OCI-LY1 (cell line): ENCODE results near the gene EMP3.

Experiments
- H2AFZ ChIP-seq: fragments of 200-600 bp; sonication (generic), shearing (Covaris generic); 2 replicates; pipeline ENCODE4 v1.6.0; 2014; ENCODE audit warnings: antibody characterized with exemption, mild to moderate bottlenecking, low read length
- H3F3A ChIP-seq: fragments of 200-600 bp; sonication (generic), shearing (Covaris generic); 2 replicates; pipeline ENCODE4 v1.6.0; 2014; ENCODE audit warnings: mild to moderate bottlenecking, antibody characterized with exemption, low read length, moderate library complexity; ENCODE audit not compliant: insufficient read depth
- H3K27ac ChIP-seq: fragments of 200-600 bp; sonication (generic); 2 replicates; pipeline ENCODE4 v1.5.1; 2014; ENCODE audit warnings: low read length, mixed run types, mild to moderate bottlenecking, low read depth; ENCODE audit not compliant: poor library complexity, severe bottlenecking
- H3K27me3 ChIP-seq: fragments of 200-600 bp; sonication (generic); 2 replicates; pipeline ENCODE4 v1.6.0; 2014; ENCODE audit warnings: antibody characterized with exemption, mild to moderate bottlenecking, low read length, moderate library complexity; ENCODE audit not compliant: insufficient read depth
- H3K36me3 ChIP-seq: fragments of 200-600 bp; sonication (generic); 2 replicates; pipeline ENCODE4 v1.6.1; 2014; ENCODE audit warnings: mild to moderate bottlenecking, antibody characterized with exemption, low read length, moderate library complexity, mixed read lengths; ENCODE audit not compliant: insufficient read depth
- H3K4me1 ChIP-seq: fragments of 200-600 bp; sonication (generic); 2 replicates; pipeline ENCODE4 v1.5.1; 2014; ENCODE audit warnings: mild to moderate bottlenecking, low read length, moderate library complexity; ENCODE audit not compliant: insufficient read depth, severe bottlenecking
- H3K4me2 ChIP-seq: fragments of 200-600 bp; sonication (generic), shearing (Covaris generic); 2 replicates; pipeline ENCODE4 v1.6.1; 2014; ENCODE audit warnings: low read length
- H3K4me3 ChIP-seq: fragments of 200-600 bp; sonication (generic); 2 replicates; pipeline ENCODE4 v1.5.1; 2014; ENCODE audit warnings: low read length, low read depth, mild to moderate bottlenecking, mixed read lengths; ENCODE audit not compliant: poor library complexity, severe bottlenecking
- H3K79me2 ChIP-seq: fragments of 200-600 bp; shearing (Covaris generic); 2 replicates; pipeline ENCODE4 v1.6.1; 2016; ENCODE audit warnings: mixed run types, low read length, mixed read lengths; ENCODE audit not compliant: insufficient read depth
- H3K9ac ChIP-seq: fragments of 200-600 bp; sonication (generic), shearing (Covaris generic); 2 replicates; pipeline ENCODE4 v1.6.1; 2014; ENCODE audit warnings: mild to moderate bottlenecking, low read length, mixed read lengths
- H3K9me2 ChIP-seq: fragments of 200-600 bp; sonication (generic), shearing (Covaris generic); 2 replicates; pipeline ENCODE4 v1.6.1; 2014; ENCODE audit warnings: low read depth, mild to moderate bottlenecking, low read length, mixed read lengths
- H3K9me3 ChIP-seq: fragments of 200-600 bp; shearing (Covaris generic); 2 replicates; pipeline ENCODE4 v1.6.1; 2014; ENCODE audit warnings: low read length, mixed read lengths
- H4K20me1 ChIP-seq: fragments of 200-600 bp; sonication (generic), shearing (Covaris generic); 2 replicates; pipeline ENCODE4 v1.6.0; 2016; ENCODE audit warnings: mild to moderate bottlenecking, low read length; ENCODE audit not compliant: insufficient read depth
- CTCF ChIP-seq: fragments of 200-600 bp; sonication (generic), shearing (Covaris generic); IDR thresholded peaks from 2 replicates; pipeline ENCODE4 v1.5.1; 2017; ENCODE audit warnings: mild to moderate bottlenecking, antibody characterized with exemption, low read length, moderate library complexity, mixed read lengths
- EZH2 ChIP-seq: fragments of 200-600 bp; sonication (generic), shearing (Covaris generic); IDR thresholded peaks from 2 replicates; pipeline ENCODE4 v1.8.0; 2017; ENCODE audit warnings: borderline replicate concordance, mixed run types, mild to moderate bottlenecking, antibody characterized with exemption, low read length, moderate library complexity, mixed read lengths

EMP3 gene, protein sequence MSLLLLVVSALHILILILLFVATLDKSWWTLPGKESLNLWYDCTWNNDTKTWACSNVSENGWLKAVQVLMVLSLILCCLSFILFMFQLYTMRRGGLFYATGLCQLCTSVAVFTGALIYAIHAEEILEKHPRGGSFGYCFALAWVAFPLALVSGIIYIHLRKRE

GRCh38 chr19:48325265-48325910 lies at the start of gene EMP3:
Gene EMP3 (plus strand): TSS chr19:48325552. CDS start chr19:48326845, 1,293 bp downstream.
- Histone ChIP-seq H2AFZ (no peak within 1 kb of the TSS), H3K36me3 (no peaks in the 10 kb centered on the region), H4K20me1 (no peaks in the 10 kb centered on the region), H3K9ac (peak within 1 kb of the TSS; percentile 59), H3K79me2 (no peaks in the 10 kb centered on the region), H3K4me3 (peak within 1 kb of the TSS; percentile 59), H3K27me3 (no peaks in the 10 kb centered on the region), H3K4me2 (peak within 1 kb of the TSS; percentile 59), H3K4me1 (peaks cover 48% of the 10 kb centered on the region), H3K27ac (peak within 1 kb of the TSS; percentile 37), H3F3A (no peaks in the 10 kb centered on the region), H3K9me2 (no peaks in the 10 kb centered on the region), H3K9me3 (no peaks in the 10 kb centered on the region)
- no peak for TF ChIP-seq EZH2
- TF ChIP-seq CTCF, result no peak

DNA sequence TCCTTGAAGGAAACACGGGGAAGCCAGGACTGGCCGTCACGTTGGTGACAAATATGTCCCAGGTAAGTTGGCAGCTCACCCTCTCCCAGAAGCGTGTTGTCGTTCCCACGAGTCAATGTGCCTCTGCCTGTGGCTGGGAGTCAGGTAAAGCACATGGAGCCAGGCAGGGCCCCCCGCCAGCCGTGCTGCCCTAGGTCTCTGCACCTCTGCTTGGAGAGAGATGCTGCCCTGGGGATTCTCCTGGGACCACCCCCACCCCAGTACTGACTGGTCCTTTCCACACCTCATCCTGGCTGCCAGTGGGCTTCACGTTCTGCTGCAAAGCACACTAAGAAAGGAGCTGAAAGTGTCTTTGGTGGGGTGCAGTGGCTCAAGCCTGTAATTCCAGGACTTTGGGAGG lies 45.6 kb upstream of the EMP3 start:
- no peak overlapping the region for H3K4me2 ChIP-seq
- H4K20me1 ChIP-seq, result no peaks in the 10 kb centered on the region
- H3K27ac ChIP-seq, result no peak overlapping the region
- H3K4me1 ChIP-seq, result no peaks in the 10 kb centered on the region
- no peak overlapping the region for H3K9ac ChIP-seq
- peaks cover 4% of the 10 kb centered on the region; the same call in 1 of the 2 replicates for H3K27me3 ChIP-seq
- H3K9me3 ChIP-seq, result peaks cover 5% of the 10 kb centered on the region
- H3K4me3 ChIP-seq, result no peak overlapping the region
- no peak overlapping the region for H2AFZ ChIP-seq
- H3K79me2 ChIP-seq, result no peaks in the 10 kb centered on the region
- no peaks in the 10 kb centered on the region for H3F3A ChIP-seq
- no peaks in the 10 kb centered on the region; the same call in 1 of the 2 replicates for H3K36me3 ChIP-seq
- H3K9me2 ChIP-seq, result no peaks in the 10 kb centered on the region
- TF ChIP-seq EZH2 (no peak), CTCF (no peak)

GRCh38 chr19:48283908-48284307 lies 41.4 kb upstream of the EMP3 start:
- no peak for TF ChIP-seq CTCF
- no peak for TF ChIP-seq EZH2
- peaks cover 8% of the 10 kb centered on the region; the same call in 1 of the 2 replicates for H3K27me3 ChIP-seq
- peaks cover 8% of the 10 kb centered on the region for H3K9me3 ChIP-seq
- no peak overlapping the region for H2AFZ ChIP-seq
- H3K79me2 ChIP-seq, result no peaks in the 10 kb centered on the region
- H3K27ac ChIP-seq, result no peak overlapping the region
- H3K4me3 ChIP-seq, result no peak overlapping the region
- no peak overlapping the region for H3K9ac ChIP-seq
- no peaks in the 10 kb centered on the region; the same call in 1 of the 2 replicates for H3K36me3 ChIP-seq
- no peaks in the 10 kb centered on the region for H3K9me2 ChIP-seq
- no peak overlapping the region for H3K4me2 ChIP-seq
- no peaks in the 10 kb centered on the region for H3K4me1 ChIP-seq
- no peaks in the 10 kb centered on the region for H3F3A ChIP-seq
- no peaks in the 10 kb centered on the region for H4K20me1 ChIP-seq
